IPS-18c (cell line): ENCODE measurements around the gene FBXL2.

ENCODE experiments used
- H3K4me3 ChIP-seq: 2 replicates; pipeline ENCODE4 v1.7.0; 2013; ENCODE audit warnings: low read depth, mild to moderate bottlenecking, low read length, moderate library complexity; ENCODE audit not compliant: insufficient read depth
- H3K9me3 ChIP-seq: one replicate; pipeline ENCODE4 v1.6.1; 2013; ENCODE audit warnings: mild to moderate bottlenecking, low read length, moderate library complexity; ENCODE audit not compliant: control insufficient read depth, insufficient read depth

Gene FBXL2, protein sequence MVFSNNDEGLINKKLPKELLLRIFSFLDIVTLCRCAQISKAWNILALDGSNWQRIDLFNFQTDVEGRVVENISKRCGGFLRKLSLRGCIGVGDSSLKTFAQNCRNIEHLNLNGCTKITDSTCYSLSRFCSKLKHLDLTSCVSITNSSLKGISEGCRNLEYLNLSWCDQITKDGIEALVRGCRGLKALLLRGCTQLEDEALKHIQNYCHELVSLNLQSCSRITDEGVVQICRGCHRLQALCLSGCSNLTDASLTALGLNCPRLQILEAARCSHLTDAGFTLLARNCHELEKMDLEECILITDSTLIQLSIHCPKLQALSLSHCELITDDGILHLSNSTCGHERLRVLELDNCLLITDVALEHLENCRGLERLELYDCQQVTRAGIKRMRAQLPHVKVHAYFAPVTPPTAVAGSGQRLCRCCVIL

DNA sequence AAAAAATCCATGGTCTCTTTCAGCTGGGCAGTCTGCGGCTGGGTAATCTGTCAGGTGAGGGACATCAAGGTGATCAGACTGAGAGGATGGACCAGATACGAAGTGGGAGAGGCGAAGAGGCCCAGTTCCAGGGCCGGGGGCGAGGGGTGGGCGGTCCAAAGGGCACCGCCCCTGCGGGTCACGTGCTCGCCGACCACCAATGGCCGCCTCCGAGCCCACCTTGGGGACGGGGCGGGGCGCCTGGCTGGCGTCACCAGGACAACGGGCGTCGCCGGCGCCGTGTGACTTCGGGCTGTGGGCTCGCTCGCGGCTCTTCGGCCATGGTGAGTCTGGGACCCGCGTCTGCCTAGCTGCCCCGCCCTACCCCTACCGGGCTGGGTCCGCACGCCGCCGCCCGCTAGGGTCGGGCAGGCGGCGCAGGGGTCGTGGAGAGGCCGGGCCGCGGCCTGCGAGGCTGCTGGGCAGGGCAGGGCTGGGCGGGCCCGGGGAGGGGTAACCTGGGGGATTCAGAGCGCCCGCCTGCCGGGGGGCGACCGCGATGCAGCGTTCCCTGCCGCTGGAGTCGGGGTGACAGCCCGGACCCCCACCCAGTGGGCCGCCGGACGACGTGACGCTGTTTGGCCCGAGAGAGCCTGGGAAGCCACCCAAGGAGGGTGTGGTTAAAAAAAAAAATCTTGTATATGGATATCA is at the start of gene FBXL2:
TSS of gene FBXL2 (plus strand) at position 250 of the 690 bp plus-strand sequence. CDS start at position 321, 71 bp downstream.
- peak within 1 kb of the TSS; percentile 77 for H3K4me3 ChIP-seq
- H3K9me3 ChIP-seq: no peaks in the 10 kb centered on the region

DNA sequence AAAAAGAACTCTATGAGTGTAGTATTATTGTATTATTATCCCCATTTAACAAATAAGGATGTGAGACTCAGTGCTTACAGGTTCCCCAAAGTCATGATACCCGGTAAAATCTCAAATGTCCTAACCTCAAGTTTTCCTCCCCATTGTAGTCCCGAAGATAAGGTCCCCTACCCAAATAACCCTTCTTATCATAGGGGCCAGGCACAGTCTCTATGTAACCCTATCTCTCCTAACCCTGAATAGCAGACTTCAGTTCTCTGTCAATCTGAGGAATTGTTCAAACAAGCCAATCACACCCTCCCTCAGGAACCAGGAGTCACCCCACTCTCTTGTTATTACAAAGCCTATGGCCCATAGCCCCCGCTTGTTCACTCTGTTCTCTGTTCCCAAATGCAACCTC is 48.2 kb upstream of the FBXL2 start:
- Histone ChIP-seq H3K4me3 (no peak overlapping the region), H3K9me3 (no peaks in the 10 kb centered on the region)

- H3K4me3 ChIP-seq: no peak overlapping the region
These were observed 47.3 kb upstream of the FBXL2 start for GRCh38 chr3:33229947-33230346.

GRCh38 chr3:33231756-33232465 is 45.3 kb upstream of the FBXL2 start:
- H3K9me3 ChIP-seq: no peaks in the 10 kb centered on the region
- no peak overlapping the region for H3K4me3 ChIP-seq

More at GRCh38 chr3:33229947-33230346, 47.3 kb upstream of the FBXL2 start:
- H3K9me3 ChIP-seq: no peaks in the 10 kb centered on the region

DNA sequence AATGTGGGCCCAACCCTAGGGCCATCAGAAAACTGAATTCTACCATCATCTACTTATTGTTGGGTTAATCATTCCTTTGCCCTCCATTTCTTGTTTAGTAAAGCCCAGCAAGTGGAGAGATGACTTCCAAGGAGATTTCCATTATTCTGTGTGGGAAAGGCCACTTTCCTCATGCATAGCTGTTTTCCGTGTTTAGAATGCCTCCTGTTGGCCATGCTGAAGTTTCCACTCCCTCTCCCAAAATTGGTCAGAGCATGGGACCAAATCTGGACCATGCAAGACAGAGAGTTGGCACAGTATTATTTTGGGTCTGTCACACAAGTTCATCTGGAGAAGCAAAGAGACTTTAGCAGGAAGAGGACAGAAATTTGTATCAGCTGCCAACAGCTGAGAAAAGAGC is 43.4 kb upstream of the FBXL2 start:
- H3K9me3 ChIP-seq: peaks cover 2% of the 10 kb centered on the region

DNA sequence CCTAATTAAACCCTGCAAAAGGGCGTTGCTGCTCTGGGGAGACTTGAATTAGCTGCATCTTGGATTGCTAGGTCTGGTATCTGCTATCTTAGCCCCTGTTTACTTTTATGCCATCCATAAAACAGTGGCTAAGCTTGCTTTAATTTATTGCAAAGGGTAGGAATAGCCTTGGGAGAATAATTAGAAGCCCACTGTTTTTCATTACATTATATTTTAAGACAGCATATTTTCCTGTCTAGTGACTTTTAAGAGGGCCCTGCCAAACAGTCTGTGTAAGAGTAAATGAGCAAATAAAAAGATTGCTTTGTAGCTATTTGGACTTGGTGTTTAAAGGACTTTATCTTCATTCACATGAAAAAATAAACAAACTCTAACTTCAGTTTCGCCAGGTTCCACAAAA is 41.2 kb upstream of the FBXL2 start:
- no peak overlapping the region for H3K4me3 ChIP-seq
- peaks cover 2% of the 10 kb centered on the region for H3K9me3 ChIP-seq

More for the DNA sequence above, 43.4 kb upstream of the FBXL2 start:
- no peak overlapping the region for H3K4me3 ChIP-seq

DNA sequence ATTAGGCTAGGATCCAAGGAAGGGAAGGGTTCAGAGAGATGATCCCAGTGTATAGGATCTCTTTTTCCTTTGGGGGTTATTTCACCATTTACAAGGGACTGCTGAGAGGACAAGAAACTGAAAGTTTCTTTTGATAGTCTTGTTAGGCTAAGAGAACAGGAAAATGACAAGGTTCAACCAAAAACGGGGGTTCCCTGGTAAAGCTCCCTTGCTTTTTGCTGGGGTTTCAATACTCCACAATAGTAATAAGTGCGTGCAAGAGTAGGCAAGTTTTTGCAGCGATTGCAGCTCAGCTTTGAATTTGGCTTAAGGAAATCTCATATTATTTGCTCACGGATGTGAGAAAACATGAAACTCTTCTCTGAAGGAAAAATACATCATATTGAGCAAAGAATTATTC is 39.8 kb upstream of the FBXL2 start:
- no peak overlapping the region for H3K4me3 ChIP-seq
- H3K9me3 ChIP-seq: peaks cover 2% of the 10 kb centered on the region

- peaks cover 2% of the 10 kb centered on the region for H3K9me3 ChIP-seq
- no peak overlapping the region for H3K4me3 ChIP-seq
These were observed 38.3 kb upstream of the FBXL2 start for GRCh38 chr3:33238923-33239322.

DNA sequence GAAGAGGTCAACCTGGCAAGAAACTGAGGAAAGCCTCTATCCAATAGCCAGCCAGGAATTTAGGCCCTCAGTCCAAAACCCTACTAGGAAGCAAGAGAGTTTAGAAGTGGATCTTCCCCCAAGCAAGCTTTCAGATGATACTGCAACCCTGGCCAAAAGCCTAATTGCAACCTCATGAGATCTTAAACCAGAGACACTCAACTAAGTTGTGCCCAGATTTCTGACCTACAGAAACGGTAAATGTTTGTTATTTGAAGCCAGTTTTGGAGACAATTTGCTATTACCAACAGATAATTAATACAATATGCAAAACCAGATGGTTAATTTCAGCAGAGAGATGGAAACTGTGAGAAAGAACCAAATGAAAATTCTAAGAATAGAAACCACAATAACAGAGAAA is 37.0 kb upstream of the FBXL2 start:
- Histone ChIP-seq H3K4me3 (no peak overlapping the region), H3K9me3 (peaks cover 2% of the 10 kb centered on the region)

GRCh38 chr3:33246786-33247185 is 30.5 kb upstream of the FBXL2 start:
- no peaks in the 10 kb centered on the region for H3K9me3 ChIP-seq
- H3K4me3 ChIP-seq: no peak overlapping the region

GRCh38 chr3:33250712-33251111 is 26.5 kb upstream of the FBXL2 start:
- no peak overlapping the region for H3K4me3 ChIP-seq
- H3K9me3 ChIP-seq: no peaks in the 10 kb centered on the region

DNA sequence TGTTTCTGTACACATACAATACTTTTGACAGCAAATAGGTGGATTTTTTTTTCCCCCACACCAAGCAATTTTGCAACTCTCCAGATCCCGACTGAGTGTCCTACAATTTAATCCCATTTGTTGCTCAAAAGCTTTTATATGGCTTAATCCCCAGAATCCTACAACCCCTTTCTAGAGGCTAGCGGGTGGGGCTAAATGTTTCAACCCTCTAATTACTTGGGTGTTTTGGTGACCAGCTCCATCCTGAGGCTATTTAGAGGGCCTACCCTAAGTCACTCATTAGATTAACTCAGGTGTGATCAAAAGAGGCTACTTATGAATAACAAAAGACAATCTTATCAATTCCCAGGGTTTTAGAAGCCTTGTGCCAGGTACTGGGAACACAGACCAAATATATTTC is 21.0 kb upstream of the FBXL2 start:
- no peaks in the 10 kb centered on the region for H3K9me3 ChIP-seq

GRCh38 chr3:33260104-33260503 is 17.1 kb upstream of the FBXL2 start:
- no peak overlapping the region for H3K4me3 ChIP-seq
- H3K9me3 ChIP-seq: no peaks in the 10 kb centered on the region

More for the DNA sequence above, 21.0 kb upstream of the FBXL2 start:
- no peak overlapping the region for H3K4me3 ChIP-seq

GRCh38 chr3:33269385-33269784 is 7.9 kb upstream of the FBXL2 start:
- H3K9me3 ChIP-seq: no peaks in the 10 kb centered on the region
- no peak overlapping the region for H3K4me3 ChIP-seq

DNA sequence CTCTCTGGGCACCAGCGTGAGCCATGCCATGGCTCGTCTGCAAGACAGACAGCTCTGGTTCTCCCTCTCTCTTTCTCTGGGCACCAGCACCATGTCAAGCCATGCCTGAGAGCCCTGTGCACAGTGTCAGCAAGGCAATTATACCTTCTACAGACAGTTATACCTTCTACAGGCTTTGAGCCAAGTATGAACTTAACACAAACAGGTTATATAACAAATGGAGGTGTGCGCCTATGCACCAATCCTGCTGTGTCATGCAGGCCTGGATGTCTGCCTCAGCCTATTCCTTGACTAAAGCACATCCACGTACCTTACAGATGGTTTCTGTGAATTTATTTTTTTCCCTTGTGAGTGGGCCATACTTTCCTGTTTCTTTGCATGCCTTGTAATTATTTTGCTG is 5.9 kb upstream of the FBXL2 start:
- H3K9me3 ChIP-seq: no peaks in the 10 kb centered on the region
- H3K4me3 ChIP-seq: no peak overlapping the region

DNA sequence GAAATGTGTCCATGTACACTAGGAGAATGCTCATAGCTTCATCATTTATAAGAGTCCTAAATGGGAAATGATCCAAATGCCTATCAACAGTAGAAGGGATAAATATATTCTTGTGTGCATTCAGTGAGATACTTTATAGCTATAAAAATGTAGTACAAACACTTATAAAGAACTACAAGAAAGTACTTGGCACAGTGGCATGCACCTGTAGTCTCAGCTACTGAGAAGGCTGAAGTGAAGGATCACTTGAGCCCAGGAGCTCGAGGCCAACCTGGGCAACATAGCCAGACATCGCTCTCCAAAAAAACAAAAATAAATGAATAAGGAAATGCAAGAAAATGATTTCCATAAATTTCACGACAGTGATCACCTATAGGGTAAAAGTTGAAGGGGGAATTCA is 3.6 kb upstream of the FBXL2 start:
- no peaks in the 10 kb centered on the region for H3K9me3 ChIP-seq
- no peak overlapping the region for H3K4me3 ChIP-seq

- H3K9me3 ChIP-seq: no peaks in the 10 kb centered on the region
- H3K4me3 ChIP-seq: peak overlapping the region; percentile 77; the same call in 1 of the 2 replicates
These were observed 921 bp downstream of the FBXL2 start for GRCh38 chr3:33278163-33278562.
